ENCODE data around the gene TSPAN33. TPM values are rescaled to one million over a fixed set of nuclear protein-coding genes. Genes with fewer than 3 reads are reported as not detected.

The TSPAN33 gene
- polyA plus RNA-seq, 1 donor (not counting 4 experiments of a cell fraction or from before 2014, with no cell fraction given) = 0.93 TPM

DNA sequence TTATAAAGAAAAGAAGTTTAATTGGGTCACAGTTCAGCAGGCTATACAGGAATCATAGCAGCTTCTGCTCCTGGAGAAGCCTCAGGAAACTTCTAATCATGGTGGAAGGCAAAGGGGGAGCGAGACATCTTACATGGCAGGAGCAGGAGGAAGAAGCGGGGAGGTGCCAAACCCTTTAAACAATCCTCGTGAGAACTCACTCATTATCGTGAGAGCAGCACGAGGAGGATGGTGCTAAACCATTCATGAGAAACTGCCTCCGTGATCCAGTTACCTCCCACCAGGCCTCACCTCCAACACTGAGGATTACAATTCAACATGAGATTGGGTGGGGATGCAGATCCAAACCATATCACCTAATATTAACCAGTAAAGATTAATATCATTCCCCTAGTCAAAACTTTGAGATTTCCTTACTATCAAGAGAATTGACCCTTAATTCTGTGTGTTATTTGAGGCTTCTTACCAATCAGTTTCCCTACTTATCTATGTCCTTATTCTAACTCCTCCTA, 42.3 kb downstream of the TSPAN33 start:
- no peak overlapping the region for H3K4me3 ChIP-seq (ENCODE audit: control insufficient read depth in 2 of 3, extremely low read depth in 1 of 3, insufficient read depth in 2 of 3, low read depth in 1 of 3, low read length in 3 of 3)
- no peaks in the 10 kb centered on the region for H3K27me3 ChIP-seq (ENCODE audit: control insufficient read depth, extremely low read depth, insufficient read depth, low read length)
- H3K36me3 ChIP-seq (ENCODE audit: control insufficient read depth in 2 of 2, extremely low read depth in 1 of 2, insufficient read depth in 2 of 2, low read length in 2 of 2) = no peaks in the 10 kb centered on the region
- no peak overlapping the region for H2AFZ ChIP-seq (ENCODE audit: control insufficient read depth, low read length)
- peaks cover 16% of the 10 kb centered on the region for H3K4me1 ChIP-seq (ENCODE audit: control insufficient read depth, extremely low read depth, insufficient read depth, low read length)
- H4K20me1 ChIP-seq (ENCODE audit: control insufficient read depth, extremely low read depth, insufficient read depth, low read length) = no peaks in the 10 kb centered on the region
- no peak for DNase-seq (ENCODE audit: low read depth, low spot score)
- no peaks in the 10 kb centered on the region for H3K79me2 ChIP-seq (ENCODE audit: control insufficient read depth, insufficient read depth, low read length)
- H3K4me2 ChIP-seq (ENCODE audit: control insufficient read depth, extremely low read depth, insufficient read depth, low read depth, low read length) = no peak overlapping the region
- no peak overlapping the region for H3K27ac ChIP-seq (ENCODE audit: control insufficient read depth, insufficient read depth, low read length)
- no peak for FAIRE-seq
- TF ChIP-seq, protein P1, sequence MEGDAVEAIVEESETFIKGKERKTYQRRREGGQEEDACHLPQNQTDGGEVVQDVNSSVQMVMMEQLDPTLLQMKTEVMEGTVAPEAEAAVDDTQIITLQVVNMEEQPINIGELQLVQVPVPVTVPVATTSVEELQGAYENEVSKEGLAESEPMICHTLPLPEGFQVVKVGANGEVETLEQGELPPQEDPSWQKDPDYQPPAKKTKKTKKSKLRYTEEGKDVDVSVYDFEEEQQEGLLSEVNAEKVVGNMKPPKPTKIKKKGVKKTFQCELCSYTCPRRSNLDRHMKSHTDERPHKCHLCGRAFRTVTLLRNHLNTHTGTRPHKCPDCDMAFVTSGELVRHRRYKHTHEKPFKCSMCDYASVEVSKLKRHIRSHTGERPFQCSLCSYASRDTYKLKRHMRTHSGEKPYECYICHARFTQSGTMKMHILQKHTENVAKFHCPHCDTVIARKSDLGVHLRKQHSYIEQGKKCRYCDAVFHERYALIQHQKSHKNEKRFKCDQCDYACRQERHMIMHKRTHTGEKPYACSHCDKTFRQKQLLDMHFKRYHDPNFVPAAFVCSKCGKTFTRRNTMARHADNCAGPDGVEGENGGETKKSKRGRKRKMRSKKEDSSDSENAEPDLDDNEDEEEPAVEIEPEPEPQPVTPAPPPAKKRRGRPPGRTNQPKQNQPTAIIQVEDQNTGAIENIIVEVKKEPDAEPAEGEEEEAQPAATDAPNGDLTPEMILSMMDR (optimal IDR thresholded peaks at IDR 0.05 in 1 of 3, IDR thresholded peaks at IDR 0.05 in 1 of 3, conservative IDR thresholded peaks at IDR 0.05 in 1 of 3; ENCODE audit: extremely low read depth in 1 of 3, insufficient read depth in 2 of 3, low read length in 3 of 3) = no peak
- TF ChIP-seq EZH2 (IDR thresholded peaks at IDR 0.05; ENCODE audit: low read length) = no peak
- dilution Hi-C loops (cut with MboI; ENCODE audit: extremely low pct_ligation_motif_present, low sequenced_read_pairs) = no loop called here
- H3K9me3 ChIP-seq (ENCODE audit: control insufficient read depth, low read depth, low read length) = no peaks in the 10 kb centered on the region
- H3K9ac ChIP-seq (ENCODE audit: control insufficient read depth, extremely low read depth, insufficient read depth, low read length) = no peak overlapping the region
- no peaks in the 10 kb centered on the region for H3K9me1 ChIP-seq (ENCODE audit: control insufficient read depth, extremely low read depth, insufficient read depth, low read length)

DNA sequence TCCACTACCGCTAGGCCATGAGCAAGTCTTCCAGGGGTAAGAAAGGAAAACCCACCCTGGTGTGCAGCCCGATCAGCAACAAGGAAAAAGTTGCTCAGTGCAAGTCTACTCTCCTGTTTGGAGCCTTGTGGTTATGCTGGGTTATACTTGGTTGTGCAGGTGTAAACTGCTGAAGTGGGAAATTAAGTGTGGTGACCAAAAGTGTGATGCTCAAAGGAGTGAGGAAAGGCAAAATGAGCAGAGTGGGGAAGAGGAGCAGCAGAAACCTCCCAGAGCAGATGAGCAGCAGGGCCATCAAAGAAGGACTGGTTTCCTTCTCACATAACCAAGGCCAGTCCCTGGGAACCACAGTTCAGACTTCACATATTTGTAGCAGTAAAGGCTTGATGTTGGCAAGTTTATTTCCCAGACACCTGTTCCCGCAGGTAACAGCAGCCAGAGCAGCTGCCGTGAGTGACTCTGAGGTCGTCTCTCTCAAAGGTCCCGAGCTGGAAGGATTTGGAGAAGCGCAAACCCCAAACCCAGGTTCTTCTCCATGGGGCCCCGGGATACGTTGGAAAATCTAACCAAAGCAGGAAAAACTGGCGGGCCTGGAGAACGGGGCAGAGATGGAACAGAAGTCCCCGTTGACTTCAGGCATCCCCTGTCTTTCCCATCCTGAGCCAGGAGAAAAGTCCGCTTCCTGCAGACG, 43.3 kb downstream of the TSPAN33 start:
- dilution Hi-C loops (cut with MboI; ENCODE audit: extremely low pct_ligation_motif_present, low sequenced_read_pairs) = no loop called here
- Histone ChIP-seq H3K27me3 (ENCODE audit: control insufficient read depth, extremely low read depth, insufficient read depth, low read length) (no peaks in the 10 kb centered on the region), H3K27ac (ENCODE audit: control insufficient read depth, insufficient read depth, low read length) (no peak overlapping the region), H3K9me1 (ENCODE audit: control insufficient read depth, extremely low read depth, insufficient read depth, low read length) (no peaks in the 10 kb centered on the region), H3K4me3 (ENCODE audit: control insufficient read depth in 2 of 3, extremely low read depth in 1 of 3, insufficient read depth in 2 of 3, low read depth in 1 of 3, low read length in 3 of 3) (peak overlapping the region; percentile 51 to 70 (median 68)), H3K9ac (ENCODE audit: control insufficient read depth, extremely low read depth, insufficient read depth, low read length) (no peak overlapping the region), H3K79me2 (ENCODE audit: control insufficient read depth, insufficient read depth, low read length) (no peaks in the 10 kb centered on the region), H3K36me3 (ENCODE audit: control insufficient read depth in 2 of 2, extremely low read depth in 1 of 2, insufficient read depth in 2 of 2, low read length in 2 of 2) (no peaks in the 10 kb centered on the region), H3K4me1 (ENCODE audit: control insufficient read depth, extremely low read depth, insufficient read depth, low read length) (peaks cover 16% of the 10 kb centered on the region), H3K9me3 (ENCODE audit: control insufficient read depth, low read depth, low read length) (no peaks in the 10 kb centered on the region), H2AFZ (ENCODE audit: control insufficient read depth, low read length) (peak overlapping the region; percentile 28), H4K20me1 (ENCODE audit: control insufficient read depth, extremely low read depth, insufficient read depth, low read length) (no peaks in the 10 kb centered on the region), H3K4me2 (ENCODE audit: control insufficient read depth, extremely low read depth, insufficient read depth, low read depth, low read length) (peak overlapping the region; percentile 87)
- no peak for TF ChIP-seq EZH2 (IDR thresholded peaks at IDR 0.05; ENCODE audit: low read length)
- TF ChIP-seq, protein P1 (optimal IDR thresholded peaks at IDR 0.05 in 1 of 3, IDR thresholded peaks at IDR 0.05 in 1 of 3, conservative IDR thresholded peaks at IDR 0.05 in 1 of 3; ENCODE audit: extremely low read depth in 1 of 3, insufficient read depth in 2 of 3, low read length in 3 of 3) = no peak
- no peak for DNase-seq (ENCODE audit: low read depth, low spot score)
- FAIRE-seq = no peak

All from keratinocyte (primary cell).